SK-N-SH (cell line): ENCODE results near the gene NUFIP1. TPM values are rescaled to one million over a fixed set of nuclear protein-coding genes. Genes with fewer than 3 reads are reported as not detected.
A peak's percentile ranks its signal among the peaks of the same experiment; 100 is the strongest.

Experiments used
- CTCF ChIA-PET: fragments of 300-600, 350-600 bp; formaldehyde crosslinking; extraction: SDS; loops from one replicate; lab custom pipeline; 2021; lab: Yijun Ruan, JAX
- POLR2A ChIA-PET: fragments of 350-600 bp; sonication (Branson Sonifier 250); formaldehyde crosslinking; extraction: SDS; loops from one replicate; lab custom pipeline; 2020; ENCODE audit warnings: antibody characterized with exemption, inconsistent platforms; lab: Yijun Ruan, JAX
- DNase-seq: peaks from one replicate; pipeline ENCODE4 v3.0.0; 2012
- H2AFZ ChIP-seq: fragments of 200-600 bp; sonication (generic); 2 replicates; pipeline ENCODE4 v1.8.1; 2016; ENCODE audit warnings: antibody characterized with exemption, mild to moderate bottlenecking, low read depth
- H3F3A ChIP-seq: fragments of 200-600 bp; sonication (generic); replicated peaks from 2 replicates; pipeline ENCODE3; 2016; ENCODE audit warnings: antibody characterized with exemption, mild to moderate bottlenecking; ENCODE audit not compliant: insufficient read depth
- H3K27ac ChIP-seq, 2 experiments: fragments of 200-500 bp in 1 of 2; fragments of 200-600 bp in 1 of 2; sonication (Bioruptor generic) in 1 of 2; sonication (generic), shearing (Covaris generic) in 1 of 2; 2 replicates each; pipeline versions ENCODE4 v1.5.1 to v1.6.1; 2014 to 2016; ENCODE audit warnings: low read depth in 2 of 2, inconsistent platforms in 1 of 2, low read length in 1 of 2, mild to moderate bottlenecking in 1 of 2, mixed read lengths in 1 of 2
- H3K27me3 ChIP-seq: fragments of 200-600 bp; sonication (generic), shearing (Covaris generic); 2 replicates; pipeline ENCODE4 v1.6.1; 2016; ENCODE audit warnings: mixed run types; ENCODE audit not compliant: insufficient read depth
- H3K36me3 ChIP-seq, 2 experiments: fragments of 200-500 bp in 1 of 2; fragments of 200-600 bp in 1 of 2; sonication (Bioruptor generic) in 1 of 2; sonication (generic) in 1 of 2; replicated peaks in 1 of 2; 2 replicates each; pipeline versions ENCODE3 to v1.5.1; 2014 to 2016; ENCODE audit warnings: low read length in 1 of 2, mild to moderate bottlenecking in 1 of 2; ENCODE audit not compliant: insufficient read depth in 2 of 2, control insufficient read depth in 1 of 2
- H3K4me1 ChIP-seq, 2 experiments: fragments of 200-500 bp in 1 of 2; fragments of 200-600 bp in 1 of 2; sonication (Bioruptor generic) in 1 of 2; sonication (generic), shearing (Covaris generic) in 1 of 2; 2 replicates each; pipeline versions ENCODE4 v1.5.1 to v1.6.1; 2014 to 2016; ENCODE audit warnings: low read depth in 1 of 2, low read length in 1 of 2, mixed run types in 1 of 2; ENCODE audit not compliant: insufficient read depth in 2 of 2, control insufficient read depth in 1 of 2
- H3K4me2 ChIP-seq: fragments of 200-600 bp; sonication (generic), shearing (Covaris generic); 2 replicates; pipeline ENCODE4 v1.6.1; 2017; ENCODE audit warnings: mixed run types
- H3K4me3 ChIP-seq, 2 experiments: fragments of 200-500 bp in 1 of 2; fragments of 200-600 bp in 1 of 2; sonication (Bioruptor generic) in 1 of 2; sonication (generic), shearing (Covaris generic) in 1 of 2; 2 replicates each; pipeline versions ENCODE4 v1.5.1 to v1.8.1; 2014 to 2016; ENCODE audit warnings: low read depth in 2 of 2, inconsistent platforms in 1 of 2, low read length in 1 of 2, mild to moderate bottlenecking in 1 of 2, mixed read lengths in 1 of 2, moderate library complexity in 1 of 2
- H3K79me2 ChIP-seq: fragments of 200-600 bp; sonication (generic); 2 replicates; pipeline ENCODE4 v1.8.1; 2017; ENCODE audit warnings: mild to moderate bottlenecking; ENCODE audit not compliant: insufficient read depth
- H3K9ac ChIP-seq: fragments of 200-600 bp; sonication (generic); 2 replicates; pipeline ENCODE4 v1.6.1; 2017; ENCODE audit warnings: mixed run types
- H3K9me2 ChIP-seq: fragments of 200-600 bp; sonication (generic); 2 replicates; pipeline ENCODE4 v1.6.1; 2017; ENCODE audit warnings: mixed run types
- H3K9me3 ChIP-seq: fragments of 200-600 bp; sonication (generic); 2 replicates; pipeline ENCODE4 v1.6.1; 2017; ENCODE audit warnings: mixed run types, mild to moderate bottlenecking, moderate library complexity
- H4K20me1 ChIP-seq: fragments of 200-600 bp; sonication (generic); 2 replicates; pipeline ENCODE4 v1.6.1; 2017; ENCODE audit warnings: mild to moderate bottlenecking, mixed run types; ENCODE audit not compliant: insufficient read depth
- ELF1 ChIP-seq: IDR thresholded peaks from 2 replicates; pipeline ENCODE4 v1.4.0; 2012
- EZH2phosphoT487 ChIP-seq: fragments of 200-600 bp; sonication (generic); IDR thresholded peaks from 2 replicates; pipeline ENCODE4 v1.6.1; 2017; ENCODE audit warnings: low read depth, mixed run types, mild to moderate bottlenecking, antibody characterized with exemption, moderate library complexity, borderline replicate concordance
- FOSL2 ChIP-seq: IDR thresholded peaks from 2 replicates; pipeline ENCODE4 v1.4.0; 2012; ENCODE audit warnings: low read depth, mild to moderate bottlenecking, moderate library complexity, borderline replicate concordance
- FOXJ3 ChIP-seq: sonication (generic); formaldehyde crosslinking; IDR thresholded peaks from 2 replicates; pipeline ENCODE4 v1.5.1; 2020; ENCODE audit warnings: mild to moderate bottlenecking, missing genetic modification reagents
- GABPA ChIP-seq: IDR thresholded peaks from 2 replicates; pipeline ENCODE4 v1.4.0; 2012; ENCODE audit warnings: low read depth, mild to moderate bottlenecking
- IRF3 ChIP-seq: fragments of 150-350 bp; IDR thresholded peaks from 2 replicates; pipeline ENCODE4 v1.6.1; 2016; ENCODE audit warnings: mild to moderate bottlenecking, low read depth, low read length
- JUND ChIP-seq: IDR thresholded peaks from 2 replicates; pipeline ENCODE4 v1.4.0; 2012
- MEF2A ChIP-seq: IDR thresholded peaks from 2 replicates; pipeline ENCODE4 v1.4.0; 2012; ENCODE audit warnings: low read depth, borderline replicate concordance
- MXI1 ChIP-seq: IDR thresholded peaks from 2 replicates; pipeline ENCODE4 v1.6.1; 2012; ENCODE audit warnings: mild to moderate bottlenecking, low read depth, low read length, improper control_type of control experiment
- NFIC ChIP-seq: IDR thresholded peaks from 2 replicates; pipeline ENCODE4 v1.4.0; 2012; ENCODE audit warnings: borderline replicate concordance
- NRF1 ChIP-seq: IDR thresholded peaks from 2 replicates; pipeline ENCODE4 v1.6.1; 2012; ENCODE audit warnings: low read depth, mild to moderate bottlenecking, low read length
- PBX3 ChIP-seq: IDR thresholded peaks from 2 replicates; pipeline ENCODE4; 2012
- RAD21 ChIP-seq: IDR thresholded peaks from 2 replicates; pipeline ENCODE4 v1.6.1; 2012; ENCODE audit warnings: mild to moderate bottlenecking, low read length
- RCOR1 ChIP-seq: fragments of 150-350 bp; IDR thresholded peaks from 2 replicates; pipeline ENCODE4 v1.6.1; 2017; ENCODE audit warnings: antibody characterized with exemption, low read length
- RFX5 ChIP-seq: IDR thresholded peaks from 2 replicates; pipeline ENCODE4 v1.6.1; 2012; ENCODE audit warnings: mild to moderate bottlenecking, improper control_type of control experiment, low read length
- RXRA ChIP-seq: IDR thresholded peaks from 2 replicates; pipeline ENCODE4 v1.4.0; 2012; ENCODE audit warnings: low read depth, mild to moderate bottlenecking, borderline replicate concordance
- SIN3A ChIP-seq: IDR thresholded peaks from 2 replicates; pipeline ENCODE4 v1.6.1; 2012; ENCODE audit warnings: low read depth, mild to moderate bottlenecking, low read length, moderate library complexity, borderline replicate concordance
- TCF12 ChIP-seq: IDR thresholded peaks from 2 replicates; pipeline ENCODE4 v1.4.0; 2012
- TEAD4 ChIP-seq: IDR thresholded peaks from 2 replicates; pipeline ENCODE4 v1.4.0; 2012; ENCODE audit warnings: mild to moderate bottlenecking, borderline replicate concordance; ENCODE audit not compliant: insufficient read depth
- USF1 ChIP-seq: IDR thresholded peaks from 2 replicates; pipeline ENCODE4 v1.4.0; 2012; ENCODE audit warnings: low read depth, borderline replicate concordance
- USF2 ChIP-seq: fragments of 150-350 bp; IDR thresholded peaks from 2 replicates; pipeline ENCODE4 v1.6.1; 2017; ENCODE audit warnings: antibody characterized with exemption, low read length, low read depth, borderline replicate concordance
- YY1 ChIP-seq: IDR thresholded peaks from 2 replicates; pipeline ENCODE4 v1.4.0; 2012; ENCODE audit warnings: low read depth, mild to moderate bottlenecking
- ZBTB33 ChIP-seq: IDR thresholded peaks from 2 replicates; pipeline ENCODE4 v1.4.0; 2012; ENCODE audit warnings: low read depth, borderline replicate concordance
- WGBS: methylation state at CpG from one replicate; pipeline ENCODE4 v1.1.6; 2017; ENCODE audit warnings: low lambda C conversion rate; 5-methylcytosine and 5-hydroxymethylcytosine counted together
- polyA plus RNA-seq, 3 experiments: library from polyadenylated mRNA; depleted of rRNA; stranded (reverse); fragments of >200 nt; gene quantifications; 2 replicates each; pipeline ENCODE4 v1.2.3, GENCODE V29; 2012

The NUFIP1 gene
- polyA plus RNA-seq, 1 of the 3 experiments (the other 2 are of a cell fraction), result 1.9 TPM

GRCh38 chr13:44936246-44936645 is 53.0 kb downstream of the NUFIP1 start:
- no peak overlapping the region for H3K9ac ChIP-seq
- no peak overlapping the region for H2AFZ ChIP-seq
- CTCF ChIA-PET, result interaction anchor here (2.4 kb wide), 1 partner anchor 17 kb away, joined by 7 read pairs; no protein-coding TSS in a partner anchor
- POLR2A ChIA-PET, result no interaction called here
- WGBS, result 84% methylated on average over 1 of the region's 1 CpG
- no peak for DNase-seq
- H4K20me1 ChIP-seq, result no peaks in the 10 kb centered on the region
- no peak for TF ChIP-seq NFIC
- TF ChIP-seq EZH2phosphoT487, result no peak
- no peak for TF ChIP-seq RAD21
- TF ChIP-seq RFX5, result no peak
- TF ChIP-seq USF1, result no peak
- no peak for TF ChIP-seq YY1
- TF ChIP-seq RXRA, result no peak
- no peak for TF ChIP-seq SIN3A
- no peak for TF ChIP-seq NRF1
- no peak for TF ChIP-seq RCOR1
- TF ChIP-seq FOXJ3, result no peak
- no peak for TF ChIP-seq MEF2A
- peaks cover 4 to 16% of the 10 kb centered on the region in 2 experiments for H3K36me3 ChIP-seq
- H3K9me3 ChIP-seq, result no peaks in the 10 kb centered on the region
- peaks cover 20% of the 10 kb centered on the region for H3F3A ChIP-seq
- no peaks in the 10 kb centered on the region for H3K79me2 ChIP-seq
- H3K27me3 ChIP-seq, result no peaks in the 10 kb centered on the region
- no peak overlapping the region for H3K4me2 ChIP-seq
- no peak overlapping the region for H3K4me3 ChIP-seq
- no peak overlapping the region; a peak in 1 of 4 replicates for H3K27ac ChIP-seq
- peaks cover 10 to 27% of the 10 kb centered on the region in 2 experiments for H3K4me1 ChIP-seq
- H3K9me2 ChIP-seq, result no peaks in the 10 kb centered on the region

GRCh38 chr13:44934724-44935123 is 54.5 kb downstream of the NUFIP1 start:
- Histone ChIP-seq H3K79me2 (no peaks in the 10 kb centered on the region), H3K4me3 (no peak overlapping the region), H3K36me3 (peaks cover 0 to 5% of the 10 kb centered on the region in 2 experiments), H3K4me1 (peaks cover 13 to 29% of the 10 kb centered on the region in 2 experiments), H3K9ac (no peak overlapping the region), H3K27ac (no peak overlapping the region), H3K27me3 (no peaks in the 10 kb centered on the region), H4K20me1 (no peaks in the 10 kb centered on the region), H2AFZ (no peak overlapping the region), H3F3A (peaks cover 20% of the 10 kb centered on the region), H3K4me2 (no peak overlapping the region), H3K9me3 (no peaks in the 10 kb centered on the region), H3K9me2 (no peaks in the 10 kb centered on the region)
- DNase-seq, result no peak
- POLR2A ChIA-PET, result no interaction called here
- 0% methylated on average over 1 of the region's 1 CpG for WGBS
- CTCF ChIA-PET, result interaction anchor here (0.7 to 1.5 kb wide), 3 partner anchors 16 to 492 kb away, joined by 3 read pairs; no protein-coding TSS in a partner anchor
- TF ChIP-seq EZH2phosphoT487 (no peak), RFX5 (no peak), ELF1 (no peak), RAD21 (no peak), JUND (0 out of 2 replicates have a peak, but pooled peaks have one; percentile 9), SIN3A (no peak), TCF12 (no peak; the same call in 1 of the 2 replicates), PBX3 (0 out of 2 replicates have a peak, but pooled peaks have one; percentile 9), NFIC (no peak), ZBTB33 (no peak), MXI1 (no peak), FOSL2 (peak; percentile 14; the same call in 1 of the 2 replicates), RCOR1 (no peak), IRF3 (no peak), GABPA (no peak), USF2 (no peak), TEAD4 (no peak)
